SH-SY5Y (cell line): ENCODE data around the gene LRTM2.

Experiments
- GATA2 ChIP-seq: IDR thresholded peaks from 2 replicates; pipeline ENCODE4 v1.6.1; 2011; ENCODE audit warnings: mild to moderate bottlenecking, low read depth, low read length
- GATA3 ChIP-seq: IDR thresholded peaks from 2 replicates; pipeline ENCODE4 v1.6.1; 2011; ENCODE audit warnings: low read depth, mild to moderate bottlenecking, low read length, moderate library complexity

- TF ChIP-seq GATA2 (no peak), GATA3 (no peak)
Measured at GRCh38 chr12:1816730-1817348, 3.5 kb upstream of the LRTM2 start.
